Endothelial cell of umbilical vein (primary cell): ENCODE results near the gene NOTCH3. TPM values are rescaled to one million over a fixed set of nuclear protein-coding genes. Genes with fewer than 3 reads are reported as not detected.

Source experiments
- BruUV-seq: library from RNA; stranded (reverse); fragments of 400-500 nt; replicated peaks from 2 replicates; lab custom pipeline; 2021; lab: Mats Ljungman, UMichigan
- CTCF ChIA-PET: fragments of 300-600, 350-600 bp; sonication (Branson Sonifier 250); formaldehyde crosslinking; loops from one replicate; lab custom pipeline; 2021; ENCODE audit warnings: antibody characterized with exemption, inconsistent platforms; lab: Charles Lee
- POLR2A ChIA-PET: fragments of 300-600, 350-600 bp; sonication (Branson Sonifier 250); formaldehyde crosslinking; loops from one replicate; lab custom pipeline; 2021; ENCODE audit warnings: antibody characterized with exemption, inconsistent platforms; lab: Charles Lee
- DNase-seq: peaks from one replicate; pipeline ENCODE4 v3.0.0-alpha.2; 2011; ENCODE audit warnings: low read depth, low spot score
- FAIRE-seq: peaks from 2 replicates; lab custom pipeline; 2011; peaks lifted over from hg19 to GRCh38; lab: Jason Lieb, UNC
- H2AFZ ChIP-seq: 2 replicates; pipeline ENCODE4 v1.6.0; 2012; ENCODE audit warnings: low read depth, low read length, control low read depth, inconsistent platforms
- H3K27ac ChIP-seq: 2 replicates; pipeline ENCODE4 v1.5.1; 2011; ENCODE audit warnings: low read depth, mild to moderate bottlenecking, control low read depth, low read length, moderate library complexity; ENCODE audit not compliant: insufficient read depth
- H3K27me3 ChIP-seq, 2 experiments: 2 replicates each; pipeline versions ENCODE4 v1.6.0 to v1.6.1; 2011; ENCODE audit warnings: low read length in 2 of 2, mixed read lengths in 1 of 2; ENCODE audit not compliant: control insufficient read depth in 2 of 2, insufficient read depth in 2 of 2
- H3K36me3 ChIP-seq, 2 experiments: 2 replicates in 1 of 2; 3 replicates in 1 of 2; pipeline ENCODE4 v1.5.1; 2011; ENCODE audit warnings: low read length in 2 of 2, mild to moderate bottlenecking in 1 of 2, moderate library complexity in 1 of 2; ENCODE audit not compliant: control insufficient read depth in 2 of 2, insufficient read depth in 2 of 2; ENCODE audit errors: extremely low read depth in 1 of 2
- H3K4me1 ChIP-seq: 3 replicates; pipeline ENCODE4 v1.5.1; 2011; ENCODE audit warnings: mild to moderate bottlenecking, low read length; ENCODE audit not compliant: control insufficient read depth, insufficient read depth; ENCODE audit errors: extremely low read depth
- H3K4me2 ChIP-seq: 2 replicates; pipeline ENCODE4 v1.6.1; 2011; ENCODE audit warnings: low read length, control low read depth, mixed read lengths; ENCODE audit not compliant: insufficient read depth
- H3K4me3 ChIP-seq, 3 experiments: fragments of 200-600 bp in 1 of 3; sonication (generic), shearing (Covaris generic) in 1 of 3; replicated peaks in 1 of 3; 2 replicates each; pipeline ENCODE4 v1.5.1; 2011 to 2016; ENCODE audit warnings: control low read depth in 3 of 3, low read length in 3 of 3, mild to moderate bottlenecking in 2 of 3, inconsistent platforms in 1 of 3, low read depth in 1 of 3, moderate library complexity in 1 of 3; ENCODE audit not compliant: insufficient read depth in 1 of 3
- H3K79me2 ChIP-seq: 2 replicates; pipeline ENCODE4 v1.6.0; 2012; ENCODE audit warnings: low read length, inconsistent platforms; ENCODE audit not compliant: control insufficient read depth, insufficient read depth
- H3K9ac ChIP-seq: replicated peaks from 2 replicates; pipeline ENCODE3; 2011; ENCODE audit warnings: low read length, control low read depth; ENCODE audit not compliant: insufficient read depth; ENCODE audit errors: extremely low read depth
- H3K9me1 ChIP-seq: replicated peaks from 3 replicates; pipeline ENCODE4 v1.6.0; 2011; ENCODE audit warnings: mild to moderate bottlenecking, low read length; ENCODE audit not compliant: control insufficient read depth, insufficient read depth; ENCODE audit errors: extremely low read depth
- H3K9me3 ChIP-seq: replicated peaks from 2 replicates; pipeline ENCODE4 v1.5.1; 2012; ENCODE audit warnings: low read length, inconsistent platforms; ENCODE audit not compliant: control insufficient read depth, insufficient read depth
- H4K20me1 ChIP-seq: replicated peaks from 2 replicates; pipeline ENCODE3; 2011; ENCODE audit warnings: mild to moderate bottlenecking, low read length; ENCODE audit not compliant: control insufficient read depth, insufficient read depth; ENCODE audit errors: extremely low read depth
- CTCF ChIP-seq, 2 donors: IDR thresholded peaks; 1 replicate in 1 of 2; 2 replicates in 1 of 2; pipeline ENCODE4 v1.5.1; 2011; ENCODE audit warnings: low read length in 2 of 2, mild to moderate bottlenecking in 2 of 2, moderate library complexity in 2 of 2, control low read depth in 1 of 2, inconsistent platforms in 1 of 2, low read depth in 1 of 2; ENCODE audit not compliant: insufficient read depth in 1 of 2; ENCODE audit errors: extremely low read depth in 1 of 2
- EZH2 ChIP-seq: IDR thresholded peaks from 2 replicates; pipeline ENCODE4 v1.6.1; 2012; ENCODE audit warnings: borderline replicate concordance, low read depth, mild to moderate bottlenecking, moderate library complexity, low read length, inconsistent platforms; ENCODE audit not compliant: severe bottlenecking
- FOS ChIP-seq: IDR thresholded peaks from 2 replicates; pipeline ENCODE4 v1.6.1; 2011; ENCODE audit warnings: mild to moderate bottlenecking, low read length, moderate library complexity, borderline replicate concordance; ENCODE audit not compliant: insufficient read depth
- GATA2 ChIP-seq: IDR thresholded peaks from 2 replicates; pipeline ENCODE4 v1.7.0; 2011; ENCODE audit warnings: low read depth, mild to moderate bottlenecking, moderate library complexity, mixed read lengths, low read length; ENCODE audit not compliant: insufficient read length, insufficient read depth
- JUN ChIP-seq: IDR thresholded peaks from 2 replicates; pipeline ENCODE4 v1.6.1; 2011; ENCODE audit warnings: borderline replicate concordance, low read depth; ENCODE audit not compliant: insufficient read length, insufficient read depth
- MAX ChIP-seq: IDR thresholded peaks from 2 replicates; pipeline ENCODE4 v1.6.1; 2011; ENCODE audit not compliant: insufficient read depth, insufficient read length
- MYC ChIP-seq: IDR thresholded peaks from one replicate; pipeline ENCODE4 v1.6.1; 2011; ENCODE audit warnings: mild to moderate bottlenecking, low read depth, low read length
- POLR2A ChIP-seq: IDR thresholded peaks from 2 replicates; pipeline ENCODE4 v1.6.1; 2012; ENCODE audit warnings: low read depth, mild to moderate bottlenecking, control low read depth, low read length
- POLR2AphosphoS5 ChIP-seq: IDR thresholded peaks from 2 replicates; pipeline ENCODE4 v1.6.1; 2012; ENCODE audit warnings: low read depth, mild to moderate bottlenecking, control low read depth, low read length, moderate library complexity; ENCODE audit not compliant: insufficient read depth
- dilution Hi-C: fragments of 300-500 bp; cut with MboI; formaldehyde crosslinking; loops from one replicate; pipeline ENCODE4 v1.15.0; 2019; ENCODE audit warnings: low sequenced_read_pairs; ENCODE audit not compliant: extremely low pct_ligation_motif_present
- intact Hi-C: fragments of 100-400 bp; cut with micrococcal nuclease; formaldehyde crosslinking; loops from one replicate; pipeline ENCODE4 v1.10.0; 2022
- polyA plus RNA-seq, 4 experiments: library from polyadenylated mRNA; depleted of rRNA in 3 of 4; stranded (reverse) in 3 of 4; unstranded in 1 of 4; fragments of >200 nt; gene quantifications; 2 replicates each; pipeline versions ENCODE4 v1.2.1 to v1.2.3, GENCODE V29; 2011 to 2012; ENCODE audit warnings: missing spikeins in 1 of 4
- total RNA-seq: library from RNA; stranded (reverse); gene quantifications from 2 replicates; pipeline ENCODE4 v1.2.3, GENCODE V29; 2021

Gene NOTCH3
- total and polyA plus RNA-seq, 2 donors (not counting 3 experiments of a cell fraction or from before 2014, with no cell fraction given): 0.63 to 1.5 TPM

GRCh38 chr19:15227261-15227660 lies 26.5 kb upstream of the NOTCH3 start:
- Histone ChIP-seq H3K27ac (no peak overlapping the region), H3K9ac (no peak overlapping the region), H3K4me1 (peaks cover 9% of the 10 kb centered on the region), H3K4me2 (no peak overlapping the region), H2AFZ (no peak overlapping the region), H3K36me3 (no peaks in the 10 kb centered on the region), H3K4me3 (no peak overlapping the region), H3K79me2 (no peaks in the 10 kb centered on the region), H3K9me1 (no peaks in the 10 kb centered on the region), H3K27me3 (peaks cover 12% of the 10 kb centered on the region in 2 experiments), H4K20me1 (no peaks in the 10 kb centered on the region), H3K9me3 (no peaks in the 10 kb centered on the region)
- CTCF ChIA-PET: interaction anchor here (1.0 to 1.5 kb wide), 2 partner anchors 24 to 66 kb away, joined by 3 to 4 read pairs; no protein-coding TSS in a partner anchor
- dilution Hi-C loops: no loop called here
- FAIRE-seq (no peak), DNase-seq (no peak)
- POLR2A ChIA-PET: interaction anchor here (0.6 kb wide), 1 partner anchor 827 kb away, joined by 4 read pairs; no protein-coding TSS in a partner anchor
- intact Hi-C loops: no loop called here
- TF ChIP-seq EZH2 (no peak), FOS (no peak), MYC (no peak)
- no TSS peak for BruUV-seq

GRCh38 chr19:15225760-15226159 lies 25.0 kb upstream of the NOTCH3 start:
- POLR2A ChIA-PET: interaction anchor here (0.6 kb wide), 2 partner anchors 1056 to 1222 kb away, joined by 3 to 4 read pairs; no protein-coding TSS in a partner anchor
- no peaks in the 10 kb centered on the region for H3K27me3 ChIP-seq
- H3K4me2 ChIP-seq: no peak overlapping the region
- no TSS peak for BruUV-seq
- no peaks in the 10 kb centered on the region for H3K79me2 ChIP-seq
- no peaks in the 10 kb centered on the region for H3K9me1 ChIP-seq
- H3K9me3 ChIP-seq: no peaks in the 10 kb centered on the region
- no peaks in the 10 kb centered on the region for H3K36me3 ChIP-seq
- H4K20me1 ChIP-seq: no peaks in the 10 kb centered on the region
- DNase-seq: no peak
- H3K4me1 ChIP-seq: peaks cover 9% of the 10 kb centered on the region
- no peak overlapping the region for H3K4me3 ChIP-seq
- H3K27ac ChIP-seq: no peak overlapping the region
- intact Hi-C loops (no loop called here), dilution Hi-C loops (no loop called here)
- TF ChIP-seq MYC (no peak), POLR2A (no peak), GATA2 (no peak), POLR2AphosphoS5 (no peak), CTCF (IDR thresholded peaks at IDR 0.05; ENCODE audit: extremely low read depth in 1 of 2, insufficient read depth in 1 of 2, low read depth in 1 of 2, low read length in 2 of 2) (no peak), MAX (no peak), FOS (no peak), JUN (no peak), EZH2 (no peak)
- CTCF ChIA-PET: interaction anchor here (0.7 to 1.5 kb wide), 4 partner anchors 11 to 64 kb away, joined by 3 to 5 read pairs (median 4); partner anchors contain the start of gene NOTCH3
- H3K9ac ChIP-seq: no peak overlapping the region
- H2AFZ ChIP-seq: no peak overlapping the region
- FAIRE-seq: no peak
